ENCODE measurements around the gene CATSPER3. TPM values are rescaled to one million over a fixed set of nuclear protein-coding genes. Genes with fewer than 3 reads are reported as not detected.

The CATSPER3 gene
- total RNA-seq, 1 donor from 2014 or later = not detected

GRCh38 chr5:135028791-135029476 lies 61.2 kb downstream of the CATSPER3 start:
- no peak for TF ChIP-seq CTCF (conservative IDR thresholded peaks at IDR 0.05; ENCODE audit: low read depth, low read length)
- no peak for DNase-seq (ENCODE audit: low read depth)
- H3K4me3 ChIP-seq (ENCODE audit: low read depth, low read length) = no peak overlapping the region

- no peak overlapping the region for H3K4me3 ChIP-seq (ENCODE audit: low read depth, low read length)
- no peak for DNase-seq (ENCODE audit: low read depth)
- TF ChIP-seq CTCF (conservative IDR thresholded peaks at IDR 0.05; ENCODE audit: low read depth, low read length) = no peak
Observed at GRCh38 chr5:135029477-135030122, 61.9 kb downstream of the CATSPER3 start.

DNA sequence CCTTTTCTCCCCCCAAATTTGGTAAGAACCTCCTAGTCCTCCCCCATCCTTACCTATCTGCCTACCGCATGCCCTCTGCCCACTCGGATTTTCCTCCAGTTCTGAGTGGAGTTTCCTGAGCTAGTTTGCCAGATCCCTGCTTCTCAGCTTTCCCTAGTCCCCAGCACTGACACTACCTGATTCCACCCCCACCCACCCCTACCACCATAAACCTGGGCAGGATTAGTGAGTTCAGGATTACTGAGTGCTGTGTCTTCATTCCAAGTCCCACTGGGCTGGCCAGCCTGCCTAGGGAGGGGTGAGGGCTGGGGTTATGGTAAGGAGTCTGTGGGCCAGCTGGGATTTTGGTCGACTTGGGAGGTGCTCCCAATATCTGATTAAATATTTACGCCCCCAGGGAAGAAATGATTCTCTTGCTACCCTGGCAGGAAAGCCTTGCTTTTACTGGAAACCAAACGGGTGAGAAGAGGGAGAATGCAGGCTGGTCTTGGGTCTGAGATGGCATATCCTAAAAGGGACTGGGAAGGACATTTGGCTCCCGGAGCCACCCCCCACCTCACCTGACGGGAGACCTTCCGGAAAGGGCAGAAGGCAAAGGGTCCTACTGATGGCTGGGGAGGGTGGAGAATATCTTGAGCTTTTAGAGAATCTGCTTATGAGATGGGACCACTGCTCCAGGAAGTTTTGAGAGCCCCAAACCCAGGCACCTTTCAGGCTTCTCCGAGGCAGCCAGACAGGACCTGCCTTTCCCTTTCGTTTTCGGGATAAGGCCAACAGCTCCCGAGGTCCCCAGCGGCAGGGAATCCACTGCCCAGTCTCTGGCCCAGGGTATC lies 62.6 kb downstream of the CATSPER3 start:
- no peak for TF ChIP-seq CTCF (conservative IDR thresholded peaks at IDR 0.05; ENCODE audit: low read depth, low read length)
- peak overlapping the region; percentile 32 for H3K4me3 ChIP-seq (ENCODE audit: low read depth, low read length)
- no peak for DNase-seq (ENCODE audit: low read depth)

- no peak for DNase-seq (ENCODE audit: low read depth)
- TF ChIP-seq CTCF (conservative IDR thresholded peaks at IDR 0.05; ENCODE audit: low read depth, low read length) = no peak
- H3K4me3 ChIP-seq (ENCODE audit: low read depth, low read length) = peak overlapping the region; percentile 32
Observed at GRCh38 chr5:135030956-135031812, 63.5 kb downstream of the CATSPER3 start.

- TF ChIP-seq CTCF (conservative IDR thresholded peaks at IDR 0.05; ENCODE audit: low read depth, low read length) = no peak
- no peak for DNase-seq (ENCODE audit: low read depth)
- H3K4me3 ChIP-seq (ENCODE audit: low read depth, low read length) = peak overlapping the region; percentile 1
Observed at GRCh38 chr5:135031813-135032694, 64.3 kb downstream of the CATSPER3 start.

DNA sequence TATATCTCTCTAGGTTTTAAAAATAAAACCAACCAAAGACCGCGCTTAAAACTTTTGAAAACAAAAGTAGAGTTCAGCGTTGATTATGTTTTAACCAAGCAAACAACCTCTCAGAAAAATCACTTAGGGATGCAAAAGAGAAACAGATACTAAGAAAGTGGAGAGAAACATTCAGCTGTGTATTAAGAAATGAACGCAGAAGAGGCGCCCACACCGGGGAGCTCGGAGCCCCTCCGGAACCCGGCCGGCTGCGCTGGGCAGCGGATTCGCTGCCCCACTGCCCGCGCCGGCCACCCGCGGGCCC lies 64.9 kb downstream of the CATSPER3 start:
- H3K4me3 ChIP-seq (ENCODE audit: low read depth, low read length) = peak overlapping the region; percentile 49
- TF ChIP-seq CTCF (conservative IDR thresholded peaks at IDR 0.05; ENCODE audit: low read depth, low read length) = no peak
- DNase-seq (ENCODE audit: low read depth) = no peak
